ENCODE data around the gene MGAT3.

Gene MGAT3

DNA sequence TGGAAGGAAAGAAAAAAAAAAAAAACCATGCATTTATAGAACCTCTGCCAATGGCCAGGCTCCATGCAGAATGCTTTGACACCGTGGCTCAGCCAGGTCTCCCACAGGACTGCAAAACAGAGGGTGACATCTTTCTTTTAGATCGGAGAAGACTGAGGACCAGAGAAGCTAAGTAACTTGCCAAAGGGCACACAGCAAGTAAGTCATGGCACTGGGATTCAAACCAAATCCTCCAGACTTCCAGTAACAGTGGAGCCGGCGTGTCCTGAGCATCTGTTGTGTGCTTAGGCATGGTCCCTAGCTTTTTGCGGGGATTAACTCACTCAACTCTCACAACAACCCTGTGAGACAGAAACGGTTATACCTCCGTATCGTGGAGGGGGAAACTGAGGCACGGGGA, 20.7 kb downstream of the MGAT3 start:
- TF ChIP-seq ARNT (IDR thresholded peaks at IDR 0.05) (no peak), ZNF384 (IDR thresholded peaks at IDR 0.05) (no peak), NFRKB (IDR thresholded peaks at IDR 0.05) (no peak), FOXM1 (IDR thresholded peaks at IDR 0.05; ENCODE audit: borderline replicate concordance) (no peak), LEF1 (IDR thresholded peaks at IDR 0.05; ENCODE audit: borderline replicate concordance) (no peak), L3MBTL2 (conservative IDR thresholded peaks at IDR 0.05) (no peak), HDGF (IDR thresholded peaks at IDR 0.05; ENCODE audit: borderline replicate concordance) (no peak), BHLHE40 (IDR thresholded peaks at IDR 0.05; ENCODE audit: borderline replicate concordance) (no peak), TARDBP (IDR thresholded peaks at IDR 0.05) (no peak), FOXK2 (IDR thresholded peaks at IDR 0.05) (no peak), SUZ12 (IDR thresholded peaks at IDR 0.05) (no peak), CTBP1 (IDR thresholded peaks at IDR 0.05; ENCODE audit: borderline replicate concordance) (no peak), ELF4 (IDR thresholded peaks at IDR 0.05) (no peak)
- TF ChIP-seq, protein P1, sequence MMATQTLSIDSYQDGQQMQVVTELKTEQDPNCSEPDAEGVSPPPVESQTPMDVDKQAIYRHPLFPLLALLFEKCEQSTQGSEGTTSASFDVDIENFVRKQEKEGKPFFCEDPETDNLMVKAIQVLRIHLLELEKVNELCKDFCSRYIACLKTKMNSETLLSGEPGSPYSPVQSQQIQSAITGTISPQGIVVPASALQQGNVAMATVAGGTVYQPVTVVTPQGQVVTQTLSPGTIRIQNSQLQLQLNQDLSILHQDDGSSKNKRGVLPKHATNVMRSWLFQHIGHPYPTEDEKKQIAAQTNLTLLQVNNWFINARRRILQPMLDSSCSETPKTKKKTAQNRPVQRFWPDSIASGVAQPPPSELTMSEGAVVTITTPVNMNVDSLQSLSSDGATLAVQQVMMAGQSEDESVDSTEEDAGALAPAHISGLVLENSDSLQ (IDR thresholded peaks at IDR 0.05) = no peak
- no peak for DNase-seq (ENCODE audit: extremely low spot score)
- ChIA-PET POLR2A (interaction anchor here (0.9 to 1.1 kb wide), 2 partner anchors 12 to 42 kb away, joined by 3 to 4 read pairs; partner anchors contain the start of gene ATF4), CTCF (no interaction called here)

DNA sequence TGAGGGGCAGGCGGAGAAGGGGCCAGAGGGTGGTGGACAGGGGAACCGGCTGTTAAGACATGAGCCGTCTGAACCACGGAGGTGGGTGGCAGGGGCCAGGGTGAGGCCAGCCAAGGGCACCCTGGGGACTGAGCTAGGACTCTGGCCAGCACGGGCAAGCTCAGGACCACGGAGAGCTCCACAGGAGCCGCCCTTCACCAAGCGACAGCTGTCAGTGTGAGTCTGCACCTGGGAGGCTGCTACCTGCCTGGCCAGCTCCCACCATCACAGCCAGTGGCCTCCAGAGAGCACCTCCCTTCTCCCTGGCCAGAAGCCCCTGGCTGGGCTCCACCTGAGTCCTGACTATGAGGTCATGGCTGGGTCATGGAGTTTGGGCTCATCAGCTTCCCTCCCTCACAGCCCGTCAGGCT, 21.6 kb downstream of the MGAT3 start:
- CTCF ChIA-PET = no interaction called here
- DNase-seq (ENCODE audit: extremely low spot score) = no peak
- TF ChIP-seq L3MBTL2 (conservative IDR thresholded peaks at IDR 0.05) (no peak), FOXM1 (IDR thresholded peaks at IDR 0.05; ENCODE audit: borderline replicate concordance) (no peak), ARNT (IDR thresholded peaks at IDR 0.05) (no peak), SUZ12 (IDR thresholded peaks at IDR 0.05) (no peak), BHLHE40 (IDR thresholded peaks at IDR 0.05; ENCODE audit: borderline replicate concordance) (no peak), ELF4 (IDR thresholded peaks at IDR 0.05) (no peak), ZNF384 (IDR thresholded peaks at IDR 0.05) (no peak), LEF1 (IDR thresholded peaks at IDR 0.05; ENCODE audit: borderline replicate concordance) (no peak), CTBP1 (IDR thresholded peaks at IDR 0.05; ENCODE audit: borderline replicate concordance) (no peak), NFRKB (IDR thresholded peaks at IDR 0.05) (no peak), HDGF (IDR thresholded peaks at IDR 0.05; ENCODE audit: borderline replicate concordance) (no peak), FOXA1 (IDR thresholded peaks at IDR 0.05) (no peak), SP1 (IDR thresholded peaks at IDR 0.05) (no peak), TARDBP (IDR thresholded peaks at IDR 0.05) (no peak), FOXK2 (IDR thresholded peaks at IDR 0.05) (no peak)
- TF ChIP-seq, protein P1 (IDR thresholded peaks at IDR 0.05) = no peak
- POLR2A ChIA-PET = interaction anchor here (1.0 to 1.5 kb wide), 4 partner anchors 11 to 159 kb away, joined by 3 to 6 read pairs (median 4); partner anchors contain the start of genes ATF4 and RPL3

DNA sequence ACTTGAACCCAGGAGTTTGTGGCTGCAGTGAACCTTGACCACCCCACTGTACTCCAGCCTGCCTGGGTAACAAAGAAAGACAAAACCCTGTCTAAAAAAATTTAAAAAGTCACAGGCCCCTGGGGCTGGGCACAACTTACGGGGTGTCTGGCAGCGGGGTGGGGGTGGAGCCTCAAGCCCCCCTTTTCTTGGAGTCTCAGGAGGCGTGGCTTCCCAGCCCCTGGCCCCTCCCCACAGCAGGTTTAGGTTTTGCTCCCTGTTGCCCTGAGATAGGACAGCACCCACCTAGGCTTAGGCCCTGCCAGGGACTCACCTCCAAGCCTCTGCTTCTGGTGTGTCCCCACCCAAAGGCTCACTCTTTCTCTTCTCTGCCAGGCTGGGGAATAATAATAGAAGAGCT, 22.4 kb downstream of the MGAT3 start:
- ChIA-PET POLR2A (interaction anchor here (1.0 to 1.5 kb wide), 3 partner anchors 11 to 160 kb away, joined by 3 to 6 read pairs (median 4); partner anchors contain the start of genes ATF4 and RPL3), CTCF (no interaction called here)
- TF ChIP-seq BHLHE40 (IDR thresholded peaks at IDR 0.05; ENCODE audit: borderline replicate concordance) (no peak), SUZ12 (IDR thresholded peaks at IDR 0.05) (no peak), ZNF384 (IDR thresholded peaks at IDR 0.05) (no peak), TARDBP (IDR thresholded peaks at IDR 0.05) (no peak), CTBP1 (IDR thresholded peaks at IDR 0.05; ENCODE audit: borderline replicate concordance) (no peak), FOXK2 (IDR thresholded peaks at IDR 0.05) (no peak), FOXM1 (IDR thresholded peaks at IDR 0.05; ENCODE audit: borderline replicate concordance) (no peak), ELF4 (IDR thresholded peaks at IDR 0.05) (no peak), LEF1 (IDR thresholded peaks at IDR 0.05; ENCODE audit: borderline replicate concordance) (no peak), SP1 (IDR thresholded peaks at IDR 0.05) (no peak), HDGF (IDR thresholded peaks at IDR 0.05; ENCODE audit: borderline replicate concordance) (no peak)
- DNase-seq (ENCODE audit: extremely low spot score) = no peak

DNA sequence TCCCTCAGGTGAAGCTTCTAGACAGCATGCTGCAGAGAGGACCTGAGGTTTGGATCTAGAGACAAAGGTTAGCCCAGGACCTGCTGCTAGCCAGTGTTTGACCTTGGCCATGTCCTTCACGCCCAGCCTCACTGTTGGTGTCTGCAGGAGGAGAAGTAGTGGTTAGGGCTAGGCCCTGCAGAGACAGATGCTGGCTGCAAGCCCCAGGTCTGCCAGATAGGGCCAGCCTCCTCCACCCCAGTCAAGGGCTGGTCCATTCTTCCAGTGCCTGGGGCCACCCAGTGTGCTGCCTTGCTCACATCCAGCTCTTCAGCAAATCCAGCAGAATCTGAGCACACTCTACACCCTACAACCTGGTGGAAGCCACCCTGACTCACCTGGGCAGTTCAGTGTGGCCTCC, 23.7 kb downstream of the MGAT3 start:
- POLR2A ChIA-PET = interaction anchor here (0.7 kb wide), 2 partner anchors 10 to 40 kb away, joined by 3 read pairs; partner anchors contain the start of gene ATF4
- no peak for TF ChIP-seq NFRKB (IDR thresholded peaks at IDR 0.05)
- TF ChIP-seq, protein P1 (IDR thresholded peaks at IDR 0.05) = no peak
- TF ChIP-seq TARDBP (IDR thresholded peaks at IDR 0.05) = no peak
- TF ChIP-seq SP1 (IDR thresholded peaks at IDR 0.05) = no peak
- no peak for TF ChIP-seq ELF4 (IDR thresholded peaks at IDR 0.05)
- TF ChIP-seq L3MBTL2 (conservative IDR thresholded peaks at IDR 0.05) = no peak
- no peak for TF ChIP-seq LEF1 (IDR thresholded peaks at IDR 0.05; ENCODE audit: borderline replicate concordance)
- no peak for TF ChIP-seq FOXM1 (IDR thresholded peaks at IDR 0.05; ENCODE audit: borderline replicate concordance)
- no peak for TF ChIP-seq FOXA1 (IDR thresholded peaks at IDR 0.05)
- no peak for TF ChIP-seq ZNF384 (IDR thresholded peaks at IDR 0.05)
- TF ChIP-seq ARNT (IDR thresholded peaks at IDR 0.05) = no peak
- TF ChIP-seq FOXK2 (IDR thresholded peaks at IDR 0.05) = no peak
- TF ChIP-seq SUZ12 (IDR thresholded peaks at IDR 0.05) = no peak
- TF ChIP-seq HDGF (IDR thresholded peaks at IDR 0.05; ENCODE audit: borderline replicate concordance) = no peak
- CTCF ChIA-PET = no interaction called here
- no peak for DNase-seq (ENCODE audit: extremely low spot score)

DNA sequence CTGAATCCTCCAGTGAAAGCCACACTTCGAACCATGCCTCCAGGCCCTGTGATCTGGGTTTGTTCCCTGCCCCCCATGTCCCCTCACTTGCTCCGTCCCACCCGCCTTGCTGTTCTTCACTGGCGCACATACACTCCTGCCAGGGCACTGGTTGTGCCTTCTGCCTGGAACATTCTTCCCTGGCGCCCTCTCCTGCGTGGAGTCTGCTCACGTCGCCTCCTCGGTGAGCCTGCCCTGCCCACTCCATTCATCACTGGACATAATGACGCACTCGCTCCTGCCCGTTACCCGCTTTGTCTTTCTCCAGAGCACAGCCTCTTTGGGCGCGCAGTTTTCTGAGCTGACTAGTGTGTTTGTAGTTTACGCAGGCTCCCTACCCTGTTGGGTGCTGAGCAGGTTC, 24.2 kb downstream of the MGAT3 start:
- TF ChIP-seq FOXA1 (IDR thresholded peaks at IDR 0.05) (no peak), SP1 (IDR thresholded peaks at IDR 0.05) (no peak), SUZ12 (IDR thresholded peaks at IDR 0.05) (no peak), NFRKB (IDR thresholded peaks at IDR 0.05) (no peak), L3MBTL2 (conservative IDR thresholded peaks at IDR 0.05) (no peak), HDGF (IDR thresholded peaks at IDR 0.05; ENCODE audit: borderline replicate concordance) (no peak), LEF1 (IDR thresholded peaks at IDR 0.05; ENCODE audit: borderline replicate concordance) (no peak), FOXK2 (IDR thresholded peaks at IDR 0.05) (no peak), ARNT (IDR thresholded peaks at IDR 0.05) (no peak), ZNF384 (IDR thresholded peaks at IDR 0.05) (no peak), ELF4 (IDR thresholded peaks at IDR 0.05) (no peak)
- TF ChIP-seq, protein P1 (IDR thresholded peaks at IDR 0.05) = no peak
- POLR2A ChIA-PET = interaction anchor here (1.1 to 1.2 kb wide), 2 partner anchors 9 to 21 kb away, joined by 3 read pairs; partner anchors contain the start of gene MIEF1
- CTCF ChIA-PET = no interaction called here
- DNase-seq (ENCODE audit: extremely low spot score) = no peak
